ENCODE data around the gene SGCA. TPM values are rescaled to one million over a fixed set of nuclear protein-coding genes. Genes with fewer than 3 reads are reported as not detected.

The SGCA gene
- total and polyA plus RNA-seq, 4 donors = 0.31 to 1.3 (median 1.2) TPM; not detected in 1

DNA sequence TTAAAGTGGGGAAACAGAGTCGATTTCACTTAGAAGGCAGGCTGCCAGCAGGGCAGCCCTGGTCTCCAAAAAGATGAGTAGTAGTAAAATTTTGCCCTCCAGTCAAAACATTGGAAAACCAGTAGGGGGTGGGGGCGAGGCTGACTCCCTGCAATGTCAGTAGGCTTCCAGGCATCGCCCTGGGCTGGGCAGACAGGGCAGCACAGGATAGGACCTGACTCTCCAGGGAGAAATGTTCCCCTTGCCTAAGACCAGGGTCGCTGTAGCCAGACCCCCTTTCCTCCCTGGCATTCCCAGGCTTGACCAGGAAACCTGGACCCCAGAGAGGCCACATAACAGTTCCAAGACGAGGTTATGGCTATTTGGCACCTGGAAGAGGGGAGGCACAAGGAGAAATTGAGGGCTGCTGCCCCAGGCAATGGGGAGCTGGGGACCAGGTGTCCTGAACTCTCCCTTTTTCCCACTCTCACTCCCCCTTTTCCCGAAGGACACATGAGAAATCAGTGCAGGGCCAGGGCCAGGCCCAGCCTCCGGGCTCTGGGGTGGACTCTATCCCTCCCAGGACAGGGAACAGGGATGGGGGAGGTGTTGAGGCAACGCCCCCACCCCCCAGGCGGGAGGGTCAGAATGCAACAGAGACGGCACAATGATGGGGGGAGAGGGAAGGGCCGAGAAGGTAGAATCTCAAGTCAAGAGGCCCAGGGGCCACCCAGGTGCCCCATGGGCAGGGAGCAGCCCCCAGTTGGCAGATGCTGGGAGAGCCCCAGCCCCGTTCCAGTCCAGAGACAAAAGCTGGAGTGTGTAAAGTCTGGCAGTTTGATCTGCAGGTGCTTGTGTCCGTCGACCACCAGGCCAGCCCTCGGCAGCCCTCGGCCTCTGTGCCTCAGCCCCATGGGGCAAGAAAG, 31.3 kb upstream of the SGCA start (continued):
- TF ChIP-seq, protein P1, sequence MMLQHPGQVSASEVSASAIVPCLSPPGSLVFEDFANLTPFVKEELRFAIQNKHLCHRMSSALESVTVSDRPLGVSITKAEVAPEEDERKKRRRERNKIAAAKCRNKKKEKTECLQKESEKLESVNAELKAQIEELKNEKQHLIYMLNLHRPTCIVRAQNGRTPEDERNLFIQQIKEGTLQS (IDR thresholded peaks at IDR 0.05) = no peak
- no peak for TF ChIP-seq SP1 (IDR thresholded peaks at IDR 0.05)

DNA sequence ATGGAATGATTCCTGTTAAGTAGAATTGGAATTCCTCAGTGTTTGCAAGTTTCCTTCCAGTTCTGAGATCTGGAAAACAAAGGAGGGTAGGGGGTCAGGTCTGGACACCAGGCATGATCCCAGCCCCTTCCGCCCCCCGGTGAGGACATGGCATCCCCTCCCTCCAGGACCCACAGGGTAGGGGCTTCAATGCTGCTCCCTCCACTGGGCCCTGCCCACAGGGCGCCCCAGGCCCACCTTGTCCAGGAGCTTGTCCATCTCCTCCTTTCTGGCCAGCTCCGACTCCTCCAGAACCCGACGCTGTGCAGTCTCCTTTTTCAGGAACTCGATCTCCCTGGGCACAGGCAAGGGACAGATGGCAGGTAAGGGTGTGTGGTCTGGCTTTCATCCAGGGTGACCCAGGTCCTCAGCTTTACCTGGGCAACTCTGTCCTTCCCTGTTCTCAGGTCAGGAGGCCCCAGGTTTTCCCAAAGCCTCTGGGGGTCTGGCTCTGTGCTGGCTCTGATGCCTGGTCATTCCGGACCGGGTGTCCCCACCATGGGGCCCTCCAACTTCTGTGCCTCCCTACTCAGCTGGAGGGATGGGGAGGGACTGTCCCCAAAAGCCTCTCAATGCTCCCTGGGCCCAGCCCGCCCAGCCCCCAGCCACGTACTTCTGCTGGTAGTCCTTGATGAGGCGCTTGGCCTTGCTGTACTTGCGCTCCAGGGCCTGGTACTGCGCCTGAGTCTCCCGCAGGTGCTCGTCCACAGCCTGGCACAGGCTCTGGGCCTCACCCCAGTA, 30.3 kb upstream of the SGCA start:
- H3K36me3 ChIP-seq (ENCODE audit: control insufficient read depth in 4 of 4, insufficient read depth in 3 of 4, low read depth in 1 of 4, low read length in 3 of 4) = peaks cover 8 to 35% (median 20%) of the 10 kb centered on the region in 4 donors
- no peaks in the 10 kb centered on the region for H3K9me3 ChIP-seq (ENCODE audit: control insufficient read depth in 4 of 4, low read length in 3 of 4)
- H3K9ac ChIP-seq (ENCODE audit: low read depth in 1 of 2, low read length in 2 of 2) = no peak overlapping the region
- H3K27me3 ChIP-seq (ENCODE audit: control insufficient read depth in 4 of 4, insufficient read depth in 4 of 4, low read length in 3 of 4) = no peaks in the 10 kb centered on the region
- TF ChIP-seq, protein P2, sequence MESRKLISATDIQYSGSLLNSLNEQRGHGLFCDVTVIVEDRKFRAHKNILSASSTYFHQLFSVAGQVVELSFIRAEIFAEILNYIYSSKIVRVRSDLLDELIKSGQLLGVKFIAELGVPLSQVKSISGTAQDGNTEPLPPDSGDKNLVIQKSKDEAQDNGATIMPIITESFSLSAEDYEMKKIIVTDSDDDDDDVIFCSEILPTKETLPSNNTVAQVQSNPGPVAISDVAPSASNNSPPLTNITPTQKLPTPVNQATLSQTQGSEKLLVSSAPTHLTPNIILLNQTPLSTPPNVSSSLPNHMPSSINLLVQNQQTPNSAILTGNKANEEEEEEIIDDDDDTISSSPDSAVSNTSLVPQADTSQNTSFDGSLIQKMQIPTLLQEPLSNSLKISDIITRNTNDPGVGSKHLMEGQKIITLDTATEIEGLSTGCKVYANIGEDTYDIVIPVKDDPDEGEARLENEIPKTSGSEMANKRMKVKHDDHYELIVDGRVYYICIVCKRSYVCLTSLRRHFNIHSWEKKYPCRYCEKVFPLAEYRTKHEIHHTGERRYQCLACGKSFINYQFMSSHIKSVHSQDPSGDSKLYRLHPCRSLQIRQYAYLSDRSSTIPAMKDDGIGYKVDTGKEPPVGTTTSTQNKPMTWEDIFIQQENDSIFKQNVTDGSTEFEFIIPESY (IDR thresholded peaks at IDR 0.05) = no peak
- TF ChIP-seq HNF4G (IDR thresholded peaks at IDR 0.05) (no peak), RAD21 (IDR thresholded peaks at IDR 0.05) (no peak), FOXA1 (IDR thresholded peaks at IDR 0.05) (no peak), SP1 (IDR thresholded peaks at IDR 0.05) (no peak), NR2F2 (IDR thresholded peaks at IDR 0.05) (no peak), YY1 (IDR thresholded peaks at IDR 0.05) (no peak), RXRA (IDR thresholded peaks at IDR 0.05) (no peak), FOXA2 (IDR thresholded peaks at IDR 0.05) (no peak), EGR1 (IDR thresholded peaks at IDR 0.05; ENCODE audit: low read depth in 2 of 2) (no peak), GABPA (IDR thresholded peaks at IDR 0.05 in 1 of 2, conservative IDR thresholded peaks at IDR 0.05 in 1 of 2) (no peak)
- TF ChIP-seq, protein P3, sequence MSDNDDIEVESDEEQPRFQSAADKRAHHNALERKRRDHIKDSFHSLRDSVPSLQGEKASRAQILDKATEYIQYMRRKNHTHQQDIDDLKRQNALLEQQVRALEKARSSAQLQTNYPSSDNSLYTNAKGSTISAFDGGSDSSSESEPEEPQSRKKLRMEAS (IDR thresholded peaks at IDR 0.05) = no peak
- TF ChIP-seq, protein P4, sequence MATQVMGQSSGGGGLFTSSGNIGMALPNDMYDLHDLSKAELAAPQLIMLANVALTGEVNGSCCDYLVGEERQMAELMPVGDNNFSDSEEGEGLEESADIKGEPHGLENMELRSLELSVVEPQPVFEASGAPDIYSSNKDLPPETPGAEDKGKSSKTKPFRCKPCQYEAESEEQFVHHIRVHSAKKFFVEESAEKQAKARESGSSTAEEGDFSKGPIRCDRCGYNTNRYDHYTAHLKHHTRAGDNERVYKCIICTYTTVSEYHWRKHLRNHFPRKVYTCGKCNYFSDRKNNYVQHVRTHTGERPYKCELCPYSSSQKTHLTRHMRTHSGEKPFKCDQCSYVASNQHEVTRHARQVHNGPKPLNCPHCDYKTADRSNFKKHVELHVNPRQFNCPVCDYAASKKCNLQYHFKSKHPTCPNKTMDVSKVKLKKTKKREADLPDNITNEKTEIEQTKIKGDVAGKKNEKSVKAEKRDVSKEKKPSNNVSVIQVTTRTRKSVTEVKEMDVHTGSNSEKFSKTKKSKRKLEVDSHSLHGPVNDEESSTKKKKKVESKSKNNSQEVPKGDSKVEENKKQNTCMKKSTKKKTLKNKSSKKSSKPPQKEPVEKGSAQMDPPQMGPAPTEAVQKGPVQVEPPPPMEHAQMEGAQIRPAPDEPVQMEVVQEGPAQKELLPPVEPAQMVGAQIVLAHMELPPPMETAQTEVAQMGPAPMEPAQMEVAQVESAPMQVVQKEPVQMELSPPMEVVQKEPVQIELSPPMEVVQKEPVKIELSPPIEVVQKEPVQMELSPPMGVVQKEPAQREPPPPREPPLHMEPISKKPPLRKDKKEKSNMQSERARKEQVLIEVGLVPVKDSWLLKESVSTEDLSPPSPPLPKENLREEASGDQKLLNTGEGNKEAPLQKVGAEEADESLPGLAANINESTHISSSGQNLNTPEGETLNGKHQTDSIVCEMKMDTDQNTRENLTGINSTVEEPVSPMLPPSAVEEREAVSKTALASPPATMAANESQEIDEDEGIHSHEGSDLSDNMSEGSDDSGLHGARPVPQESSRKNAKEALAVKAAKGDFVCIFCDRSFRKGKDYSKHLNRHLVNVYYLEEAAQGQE (IDR thresholded peaks at IDR 0.05) = no peak
- TF ChIP-seq, protein P1 (IDR thresholded peaks at IDR 0.05) = no peak
- H3K27ac ChIP-seq (ENCODE audit: low read depth in 1 of 2, low read length in 2 of 2) = no peak overlapping the region
- 92% methylated on average over 16 of the region's 16 CpGs for WGBS
- DNase-seq (ENCODE audit: low spot score) = no peak
- H3K4me1 ChIP-seq (ENCODE audit: control insufficient read depth in 4 of 4, insufficient read depth in 4 of 4, low read length in 3 of 4) = peaks cover 0 to 10% (median 3%) of the 10 kb centered on the region in 4 donors
- H3K4me3 ChIP-seq (ENCODE audit: low read depth in 1 of 3, low read length in 3 of 3) = no peak overlapping the region

Data from liver (tissue), 9 donors.